Measurements from ENCODE around the gene ARAP3.

DNA sequence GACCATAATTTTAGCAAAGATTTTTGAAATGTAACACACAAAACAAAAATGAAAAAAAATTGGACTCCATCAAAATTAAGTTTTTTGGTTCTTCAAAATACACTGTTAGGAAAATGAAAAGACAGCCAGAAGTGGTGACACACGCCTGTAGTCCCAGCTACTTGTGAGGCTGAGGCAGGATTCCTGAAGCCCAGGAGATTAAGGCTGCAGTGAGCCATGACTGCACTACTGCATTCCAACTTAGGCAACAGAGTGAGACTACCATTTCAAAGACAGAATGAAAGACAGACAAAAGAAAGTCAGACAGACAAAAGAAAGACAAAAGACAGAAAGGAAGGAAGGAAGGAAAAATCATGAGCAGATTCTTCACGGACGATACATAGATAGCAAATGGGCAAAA is 70.7 kb downstream of the ARAP3 start:
- no peak for TF ChIP-seq RFX5 (IDR thresholded peaks at IDR 0.05; ENCODE audit: low read depth, low read length)
- TF ChIP-seq, protein P1, sequence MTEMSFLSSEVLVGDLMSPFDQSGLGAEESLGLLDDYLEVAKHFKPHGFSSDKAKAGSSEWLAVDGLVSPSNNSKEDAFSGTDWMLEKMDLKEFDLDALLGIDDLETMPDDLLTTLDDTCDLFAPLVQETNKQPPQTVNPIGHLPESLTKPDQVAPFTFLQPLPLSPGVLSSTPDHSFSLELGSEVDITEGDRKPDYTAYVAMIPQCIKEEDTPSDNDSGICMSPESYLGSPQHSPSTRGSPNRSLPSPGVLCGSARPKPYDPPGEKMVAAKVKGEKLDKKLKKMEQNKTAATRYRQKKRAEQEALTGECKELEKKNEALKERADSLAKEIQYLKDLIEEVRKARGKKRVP (CRISPR knock-in tag; IDR thresholded peaks at IDR 0.05) = no peak
- TF ChIP-seq POLR2A (conservative IDR thresholded peaks at IDR 0.05) = no peak
- no peak for TF ChIP-seq POLR2AphosphoS5 (IDR thresholded peaks at IDR 0.05; ENCODE audit: control insufficient read depth, insufficient read depth, low read depth, low read length)
- no peak for TF ChIP-seq SMAD3 (CRISPR knock-in tag; conservative IDR thresholded peaks at IDR 0.05)
- TF ChIP-seq, protein P2, sequence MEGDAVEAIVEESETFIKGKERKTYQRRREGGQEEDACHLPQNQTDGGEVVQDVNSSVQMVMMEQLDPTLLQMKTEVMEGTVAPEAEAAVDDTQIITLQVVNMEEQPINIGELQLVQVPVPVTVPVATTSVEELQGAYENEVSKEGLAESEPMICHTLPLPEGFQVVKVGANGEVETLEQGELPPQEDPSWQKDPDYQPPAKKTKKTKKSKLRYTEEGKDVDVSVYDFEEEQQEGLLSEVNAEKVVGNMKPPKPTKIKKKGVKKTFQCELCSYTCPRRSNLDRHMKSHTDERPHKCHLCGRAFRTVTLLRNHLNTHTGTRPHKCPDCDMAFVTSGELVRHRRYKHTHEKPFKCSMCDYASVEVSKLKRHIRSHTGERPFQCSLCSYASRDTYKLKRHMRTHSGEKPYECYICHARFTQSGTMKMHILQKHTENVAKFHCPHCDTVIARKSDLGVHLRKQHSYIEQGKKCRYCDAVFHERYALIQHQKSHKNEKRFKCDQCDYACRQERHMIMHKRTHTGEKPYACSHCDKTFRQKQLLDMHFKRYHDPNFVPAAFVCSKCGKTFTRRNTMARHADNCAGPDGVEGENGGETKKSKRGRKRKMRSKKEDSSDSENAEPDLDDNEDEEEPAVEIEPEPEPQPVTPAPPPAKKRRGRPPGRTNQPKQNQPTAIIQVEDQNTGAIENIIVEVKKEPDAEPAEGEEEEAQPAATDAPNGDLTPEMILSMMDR (IDR thresholded peaks at IDR 0.05 in 2 of 3, conservative IDR thresholded peaks at IDR 0.05 in 1 of 3; ENCODE audit: insufficient read depth in 2 of 3, low read depth in 1 of 3, low read length in 3 of 3) = no peak
- TF ChIP-seq KLF13 (tag; IDR thresholded peaks at IDR 0.05; ENCODE audit: borderline replicate concordance, low read depth) = no peak
- no peak for TF ChIP-seq SETDB1 (IDR thresholded peaks at IDR 0.05; ENCODE audit: low read length)
- TF ChIP-seq ATF1 (CRISPR knock-in tag; IDR thresholded peaks at IDR 0.05) = no peak
- no peak for TF ChIP-seq ATF1 (tag; IDR thresholded peaks at IDR 0.05)
- TF ChIP-seq GABPB1 (CRISPR knock-in tag; IDR thresholded peaks at IDR 0.05) = no peak
- TF ChIP-seq TCF7L2 (IDR thresholded peaks at IDR 0.05; ENCODE audit: low read depth, low read length) = no peak
- TF ChIP-seq, protein P3, sequence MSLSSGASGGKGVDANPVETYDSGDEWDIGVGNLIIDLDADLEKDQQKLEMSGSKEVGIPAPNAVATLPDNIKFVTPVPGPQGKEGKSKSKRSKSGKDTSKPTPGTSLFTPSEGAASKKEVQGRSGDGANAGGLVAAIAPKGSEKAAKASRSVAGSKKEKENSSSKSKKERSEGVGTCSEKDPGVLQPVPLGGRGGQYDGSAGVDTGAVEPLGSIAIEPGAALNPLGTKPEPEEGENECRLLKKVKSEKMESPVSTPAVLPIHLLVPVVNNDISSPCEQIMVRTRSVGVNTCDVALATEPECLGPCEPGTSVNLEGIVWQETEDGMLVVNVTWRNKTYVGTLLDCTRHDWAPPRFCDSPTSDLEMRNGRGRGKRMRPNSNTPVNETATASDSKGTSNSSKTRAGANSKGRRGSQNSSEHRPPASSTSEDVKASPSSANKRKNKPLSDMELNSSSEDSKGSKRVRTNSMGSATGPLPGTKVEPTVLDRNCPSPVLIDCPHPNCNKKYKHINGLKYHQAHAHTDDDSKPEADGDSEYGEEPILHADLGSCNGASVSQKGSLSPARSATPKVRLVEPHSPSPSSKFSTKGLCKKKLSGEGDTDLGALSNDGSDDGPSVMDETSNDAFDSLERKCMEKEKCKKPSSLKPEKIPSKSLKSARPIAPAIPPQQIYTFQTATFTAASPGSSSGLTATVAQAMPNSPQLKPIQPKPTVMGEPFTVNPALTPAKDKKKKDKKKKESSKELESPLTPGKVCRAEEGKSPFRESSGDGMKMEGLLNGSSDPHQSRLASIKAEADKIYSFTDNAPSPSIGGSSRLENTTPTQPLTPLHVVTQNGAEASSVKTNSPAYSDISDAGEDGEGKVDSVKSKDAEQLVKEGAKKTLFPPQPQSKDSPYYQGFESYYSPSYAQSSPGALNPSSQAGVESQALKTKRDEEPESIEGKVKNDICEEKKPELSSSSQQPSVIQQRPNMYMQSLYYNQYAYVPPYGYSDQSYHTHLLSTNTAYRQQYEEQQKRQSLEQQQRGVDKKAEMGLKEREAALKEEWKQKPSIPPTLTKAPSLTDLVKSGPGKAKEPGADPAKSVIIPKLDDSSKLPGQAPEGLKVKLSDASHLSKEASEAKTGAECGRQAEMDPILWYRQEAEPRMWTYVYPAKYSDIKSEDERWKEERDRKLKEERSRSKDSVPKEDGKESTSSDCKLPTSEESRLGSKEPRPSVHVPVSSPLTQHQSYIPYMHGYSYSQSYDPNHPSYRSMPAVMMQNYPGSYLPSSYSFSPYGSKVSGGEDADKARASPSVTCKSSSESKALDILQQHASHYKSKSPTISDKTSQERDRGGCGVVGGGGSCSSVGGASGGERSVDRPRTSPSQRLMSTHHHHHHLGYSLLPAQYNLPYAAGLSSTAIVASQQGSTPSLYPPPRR (CRISPR knock-in tag; IDR thresholded peaks at IDR 0.05; ENCODE audit: borderline replicate concordance) = no peak

Measured in K562 (cell line).